PC-3 (cell line): ENCODE data around the gene TOX3. TPM values are rescaled to one million over a fixed set of nuclear protein-coding genes. Genes with fewer than 3 reads are reported as not detected.

Source experiments
- ATAC-seq: fragments of 200-7000 bp; cut with Tn5 transposase; 2 replicates; pipeline ENCODE4 v1.9.1; 2020; ENCODE audit warnings: mild to moderate bottlenecking, moderate library complexity
- BruUV-seq: library from RNA; stranded (reverse); fragments of 400-500 nt; replicated peaks from 2 replicates; lab custom pipeline; 2021; lab: Mats Ljungman, UMichigan
- CTCF ChIA-PET: fragments of 300-600 bp; sonication (Branson Sonifier 250); formaldehyde crosslinking; loops from one replicate; lab custom pipeline; 2022; ENCODE audit warnings: antibody characterized with exemption; lab: Charles Lee
- POLR2A ChIA-PET: fragments of 300-600 bp; sonication (Branson Sonifier 250); formaldehyde crosslinking; loops from one replicate; lab custom pipeline; 2022; ENCODE audit warnings: antibody characterized with exemption; ENCODE audit not compliant: unreplicated experiment; lab: Charles Lee
- DNase-seq: peaks from one replicate; pipeline ENCODE4 v3.0.0-alpha.2; 2015
- H2AFZ ChIP-seq: fragments of 300-600 bp; sonication (generic); 2 replicates; pipeline ENCODE4 v1.6.0; 2016; ENCODE audit warnings: antibody characterized with exemption, low read length
- H3F3A ChIP-seq: fragments of 300-600 bp; sonication (generic); one replicate; pipeline ENCODE4 v1.6.0; 2017; ENCODE audit warnings: antibody characterized with exemption, low read length, control low read depth, mild to moderate bottlenecking; ENCODE audit not compliant: unreplicated experiment
- H3K27ac ChIP-seq: fragments of 300-600 bp; sonication (generic); 2 replicates; pipeline ENCODE4 v1.5.1; 2016; ENCODE audit warnings: mild to moderate bottlenecking, low read length
- H3K27me3 ChIP-seq: fragments of 300-600 bp; sonication (generic); 2 replicates; pipeline ENCODE4 v1.6.1; 2016; ENCODE audit warnings: low read length, mixed read lengths
- H3K36me3 ChIP-seq: fragments of 300-600 bp; sonication (generic); 2 replicates; pipeline ENCODE4 v1.6.1; 2016; ENCODE audit warnings: low read depth, mixed run types, low read length, mixed read lengths
- H3K4me1 ChIP-seq: fragments of 300-600 bp; sonication (generic); 2 replicates; pipeline ENCODE4 v1.5.1; 2016; ENCODE audit warnings: low read length; ENCODE audit not compliant: insufficient read depth
- H3K4me2 ChIP-seq: fragments of 300-600 bp; sonication (generic); 2 replicates; pipeline ENCODE4 v1.6.0; 2016; ENCODE audit warnings: low read length
- H3K4me3 ChIP-seq: fragments of 300-600 bp; sonication (generic); 2 replicates; pipeline ENCODE4 v1.5.1; 2016; ENCODE audit warnings: mild to moderate bottlenecking, low read length, mixed read lengths
- H3K79me2 ChIP-seq: fragments of 300-600 bp; sonication (generic); 2 replicates; pipeline ENCODE4 v1.6.1; 2017; ENCODE audit warnings: low read length, mixed read lengths
- H3K9ac ChIP-seq: fragments of 300-600 bp; sonication (generic); 2 replicates; pipeline ENCODE4 v1.6.0; 2016; ENCODE audit warnings: mild to moderate bottlenecking, low read length
- H3K9me2 ChIP-seq: fragments of 300-600 bp; sonication (generic); replicated peaks from 2 replicates; pipeline ENCODE4 v1.6.1; 2016; ENCODE audit warnings: mixed run types, low read length, mixed read lengths
- H3K9me3 ChIP-seq: fragments of 300-600 bp; sonication (generic); 2 replicates; pipeline ENCODE4 v1.6.1; 2016; ENCODE audit warnings: low read length, mixed read lengths
- H4K20me1 ChIP-seq: fragments of 300-600 bp; sonication (generic); 2 replicates; pipeline ENCODE4 v1.6.1; 2016; ENCODE audit warnings: low read length, mixed read lengths
- CTCF ChIP-seq: fragments of 300-600 bp; sonication (generic); conservative IDR thresholded peaks from 2 replicates; pipeline ENCODE4 v1.5.1; 2017; ENCODE audit warnings: antibody characterized with exemption, low read depth, mild to moderate bottlenecking, low read length
- EZH2 ChIP-seq: fragments of 300-600 bp; sonication (generic); IDR thresholded peaks from one replicate; pipeline ENCODE4 v1.6.1; 2017; ENCODE audit warnings: antibody characterized with exemption, mild to moderate bottlenecking, low read length; ENCODE audit not compliant: unreplicated experiment
- EZH2phosphoT487 ChIP-seq: fragments of 300-600 bp; sonication (generic); IDR thresholded peaks from 2 replicates; pipeline ENCODE4 v1.6.1; 2018; ENCODE audit warnings: mild to moderate bottlenecking, antibody characterized with exemption, low read length, borderline replicate concordance
- intact Hi-C: fragments of 100-400 bp; cut with micrococcal nuclease; formaldehyde crosslinking; loops from 2 replicates; pipeline ENCODE4 v1.9.0; 2023
- total RNA-seq: library from RNA; depleted of rRNA; stranded (reverse); fragments of >200 nt; gene quantifications from 2 replicates; pipeline ENCODE4 v1.2.3, GENCODE V29; 2014

Gene TOX3
- total RNA-seq, 1 experiment from 2014 or later, result not detected

- Histone ChIP-seq H3K4me3 (no peak overlapping the region), H2AFZ (no peak overlapping the region), H3K9me2 (no peaks in the 10 kb centered on the region), H3K79me2 (no peaks in the 10 kb centered on the region), H3K4me2 (no peak overlapping the region), H3K27ac (no peak overlapping the region), H3K4me1 (no peaks in the 10 kb centered on the region), H4K20me1 (no peaks in the 10 kb centered on the region), H3K9me3 (no peaks in the 10 kb centered on the region), H3K27me3 (no peaks in the 10 kb centered on the region), H3F3A (no peaks in the 10 kb centered on the region), H3K36me3 (no peaks in the 10 kb centered on the region), H3K9ac (no peak overlapping the region)
- CTCF ChIA-PET, result no interaction called here
- DNase-seq (no peak), ATAC-seq (no peak)
- TF ChIP-seq CTCF (no peak), EZH2phosphoT487 (no peak), EZH2 (no peak)
- BruUV-seq, result no TSS peak
- POLR2A ChIA-PET, result no interaction called here
- intact Hi-C loops, result no loop called here
These were observed 7.4 kb upstream of the TOX3 start for GRCh38 chr16:52554334-52554733.

GRCh38 chr16:52553322-52553721 is 6.4 kb upstream of the TOX3 start:
- ChIA-PET CTCF (no interaction called here), POLR2A (no interaction called here)
- intact Hi-C loops, result no loop called here
- no peak overlapping the region for H3K4me2 ChIP-seq
- TF ChIP-seq EZH2phosphoT487 (no peak), EZH2 (no peak), CTCF (no peak)
- BruUV-seq, result no TSS peak
- no peaks in the 10 kb centered on the region for H3K27me3 ChIP-seq
- no peaks in the 10 kb centered on the region for H3K79me2 ChIP-seq
- ATAC-seq, result no peak
- H3K9me3 ChIP-seq, result no peaks in the 10 kb centered on the region
- H3K9ac ChIP-seq, result no peak overlapping the region
- no peaks in the 10 kb centered on the region for H3K4me1 ChIP-seq
- H3F3A ChIP-seq, result no peaks in the 10 kb centered on the region
- H3K36me3 ChIP-seq, result no peaks in the 10 kb centered on the region
- H3K9me2 ChIP-seq, result no peaks in the 10 kb centered on the region
- H3K27ac ChIP-seq, result no peak overlapping the region
- no peak for DNase-seq
- no peak overlapping the region for H3K4me3 ChIP-seq
- no peak overlapping the region for H2AFZ ChIP-seq
- no peaks in the 10 kb centered on the region for H4K20me1 ChIP-seq

GRCh38 chr16:52552643-52553042 is 5.7 kb upstream of the TOX3 start:
- Histone ChIP-seq H3K9me3 (no peaks in the 10 kb centered on the region), H3K4me1 (no peaks in the 10 kb centered on the region), H4K20me1 (no peaks in the 10 kb centered on the region), H3F3A (no peaks in the 10 kb centered on the region), H3K4me3 (no peak overlapping the region), H2AFZ (no peak overlapping the region), H3K36me3 (no peaks in the 10 kb centered on the region), H3K9ac (no peak overlapping the region), H3K27me3 (no peaks in the 10 kb centered on the region), H3K79me2 (no peaks in the 10 kb centered on the region), H3K9me2 (no peaks in the 10 kb centered on the region), H3K27ac (no peak overlapping the region), H3K4me2 (no peak overlapping the region)
- TF ChIP-seq EZH2phosphoT487 (no peak), EZH2 (no peak), CTCF (no peak)
- intact Hi-C loops, result no loop called here
- ChIA-PET POLR2A (no interaction called here), CTCF (no interaction called here)
- DNase-seq (peak; percentile 23), ATAC-seq (no peak)
- no TSS peak for BruUV-seq
